Upper lobe of left lung (tissue), 6 donors: ENCODE results near the gene ERCC8. TPM values are rescaled to one million over a fixed set of nuclear protein-coding genes. Genes with fewer than 3 reads are reported as not detected.

Source experiments
- ATAC-seq, 2 donors: fragments of 200-7000 bp; cut with Tn5 transposase; one replicate each; pipeline ENCODE4 v1.9.1; 2022; ENCODE audit warnings: mild to moderate bottlenecking in 2 of 2, moderate library complexity in 2 of 2; ENCODE audit not compliant: low FRiP score in 2 of 2
- DNase-seq, 2 donors: peaks; one replicate each; pipeline ENCODE4 v3.0.0-alpha.2; 2019 to 2020
- H3K27ac ChIP-seq, 4 donors: fragments of 200-600 bp; sonication (generic); one replicate each; pipeline ENCODE4 v1.5.1; 2016 to 2019
- H3K27me3 ChIP-seq, 4 donors: fragments of 200-600 bp; sonication (generic); one replicate each; pipeline ENCODE4 v1.5.1; 2017 to 2019
- H3K36me3 ChIP-seq, 4 donors: fragments of 200-600 bp; sonication (generic); one replicate each; pipeline ENCODE4 v1.5.1; 2016 to 2019
- H3K4me1 ChIP-seq, 4 donors: fragments of 200-600 bp; sonication (generic); one replicate each; pipeline ENCODE4 v1.5.1; 2018 to 2019
- H3K4me3 ChIP-seq, 4 donors: fragments of 200-600 bp; sonication (generic); one replicate each; pipeline ENCODE4 v1.5.1; 2017 to 2019; ENCODE audit warnings: mild to moderate bottlenecking in 2 of 4, moderate library complexity in 1 of 4
- H3K9me3 ChIP-seq, 4 donors: fragments of 200-600 bp; sonication (generic); one replicate each; pipeline ENCODE4 v1.5.1; 2018 to 2019
- CTCF ChIP-seq, 6 experiments: fragments of 450-650 bp in 4 of 6; fragments of 200-600 bp in 2 of 6; sonication (generic) in 2 of 6; IDR thresholded peaks; one replicate each; pipeline ENCODE4 v1.5.1; 2016 to 2019; ENCODE audit warnings: antibody characterized with exemption in 6 of 6
- EP300 ChIP-seq, 4 donors: sonication (generic); formaldehyde crosslinking; IDR thresholded peaks; one replicate each; pipeline ENCODE4 v1.5.1; 2017; ENCODE audit warnings: antibody characterized with exemption in 4 of 4, control low read depth in 2 of 4
- POLR2A ChIP-seq, 4 donors: fragments of 450-650 bp; IDR thresholded peaks; one replicate each; pipeline ENCODE4 v1.5.1; 2016 to 2017; ENCODE audit warnings: antibody characterized with exemption in 4 of 4, mild to moderate bottlenecking in 2 of 4
- POLR2AphosphoS5 ChIP-seq, 2 donors: sonication (generic); formaldehyde crosslinking; IDR thresholded peaks; one replicate each; pipeline ENCODE4 v1.5.1; 2017; ENCODE audit warnings: antibody characterized with exemption in 2 of 2
- WGBS, 2 donors: methylation state at CpG; one replicate each; pipeline ENCODE4 v1.1.5; 2017 to 2018; 5-methylcytosine and 5-hydroxymethylcytosine counted together
- total RNA-seq, 6 donors: library from RNA; depleted of rRNA in 4 of 6; stranded (reverse); fragments of >200 nt in 4 of 6; gene quantifications; one replicate each; pipeline versions ENCODE4 v1.1.0 to v1.2.1, GENCODE V29; 2016 to 2021
- donor health status: DM: no; HTN: no; CAD: no; lungs with moderate emphysema.
- donor health status: DM: no; HTN: yes; CAD: no; lungs with severe emphysema.

ERCC8 gene
- total RNA-seq, 6 donors from 2014 or later, result 5.8 to 17.2 (median 11.2) TPM

GRCh38 chr5:60856066-60856465 is 88.8 kb downstream of the ERCC8 start:
- WGBS, 2 donors, result 86 to 96% methylated on average over 1 of the region's 1 CpG

DNA sequence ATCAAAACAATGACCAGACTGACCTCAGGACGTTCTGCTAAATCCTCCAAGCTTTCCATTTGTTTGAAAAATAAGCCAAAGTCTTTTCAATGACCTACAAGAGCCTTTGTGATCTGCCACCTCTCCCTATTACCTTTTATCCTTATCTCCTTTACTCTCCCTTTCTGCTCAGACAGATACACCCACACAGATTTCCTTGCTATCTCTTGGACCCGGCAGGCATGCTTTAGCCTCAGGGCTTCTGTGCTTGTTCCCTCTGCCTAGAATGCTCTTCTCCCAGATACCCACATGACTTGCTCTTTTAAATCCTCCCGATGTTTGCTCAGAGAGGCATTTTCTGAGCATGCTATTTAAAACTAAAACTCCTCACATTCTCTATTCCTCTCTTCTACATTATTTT is 91.9 kb downstream of the ERCC8 start:
- Histone ChIP-seq H3K27me3 (no peaks in the 10 kb centered on the region), H3K9me3 (no peaks in the 10 kb centered on the region), H3K27ac (no peak overlapping the region), H3K4me3 (no peak overlapping the region), H3K36me3 (no peaks in the 10 kb centered on the region), H3K4me1 (no peaks in the 10 kb centered on the region)
- 33 to 41% methylated on average over 3 of the region's 3 CpGs for WGBS, 2 donors
- DNase-seq (no peak), ATAC-seq (no peak)
- no peak for TF ChIP-seq EP300 (IDR thresholded peaks at IDR 0.05)
- TF ChIP-seq POLR2AphosphoS5 (IDR thresholded peaks at IDR 0.05), result no peak
- no peak for TF ChIP-seq CTCF (IDR thresholded peaks at IDR 0.05)
- no peak for TF ChIP-seq POLR2A (IDR thresholded peaks at IDR 0.05)

More at GRCh38 chr5:60856066-60856465, 88.8 kb downstream of the ERCC8 start:
- Histone ChIP-seq H3K4me3 (no peak overlapping the region), H3K36me3 (no peaks in the 10 kb centered on the region), H3K9me3 (peaks cover 0 to 4% (median 0%) of the 10 kb centered on the region in 4 donors), H3K4me1 (no peaks in the 10 kb centered on the region), H3K27ac (no peak overlapping the region), H3K27me3 (no peaks in the 10 kb centered on the region)
- ATAC-seq, result no peak
- no peak for DNase-seq
- no peak for TF ChIP-seq POLR2AphosphoS5 (IDR thresholded peaks at IDR 0.05)
- TF ChIP-seq EP300 (IDR thresholded peaks at IDR 0.05), result no peak
- no peak for TF ChIP-seq CTCF (IDR thresholded peaks at IDR 0.05)
- TF ChIP-seq POLR2A (IDR thresholded peaks at IDR 0.05), result no peak

GRCh38 chr5:60852317-60852716 is 92.6 kb downstream of the ERCC8 start:
- no peak for TF ChIP-seq EP300 (IDR thresholded peaks at IDR 0.05)
- no peak for TF ChIP-seq CTCF (IDR thresholded peaks at IDR 0.05)
- TF ChIP-seq POLR2AphosphoS5 (IDR thresholded peaks at IDR 0.05), result no peak
- TF ChIP-seq POLR2A (IDR thresholded peaks at IDR 0.05), result no peak
- H3K27me3 ChIP-seq, result no peaks in the 10 kb centered on the region
- no peak overlapping the region for H3K4me3 ChIP-seq
- H3K36me3 ChIP-seq, result no peaks in the 10 kb centered on the region
- no peaks in the 10 kb centered on the region for H3K4me1 ChIP-seq
- no peaks in the 10 kb centered on the region for H3K9me3 ChIP-seq
- whole genome bisulfite sequencing, 2 donors, result 54 to 85% methylated on average over 2 of the region's 2 CpGs
- ATAC-seq (no peak), DNase-seq (no peak)
- no peak overlapping the region for H3K27ac ChIP-seq

- DNase-seq (no peak), ATAC-seq (no peak)
- no peak overlapping the region for H3K27ac ChIP-seq
- no peaks in the 10 kb centered on the region for H3K9me3 ChIP-seq
- H3K4me3 ChIP-seq, result no peak overlapping the region
- no peak for TF ChIP-seq POLR2A (IDR thresholded peaks at IDR 0.05)
- no peak for TF ChIP-seq EP300 (IDR thresholded peaks at IDR 0.05)
- TF ChIP-seq CTCF (IDR thresholded peaks at IDR 0.05), result no peak
- no peak for TF ChIP-seq POLR2AphosphoS5 (IDR thresholded peaks at IDR 0.05)
- H3K27me3 ChIP-seq, result no peaks in the 10 kb centered on the region
- H3K36me3 ChIP-seq, result no peaks in the 10 kb centered on the region
- H3K4me1 ChIP-seq, result no peaks in the 10 kb centered on the region
Observed at GRCh38 chr5:60851626-60852025, 93.2 kb downstream of the ERCC8 start.

GRCh38 chr5:60846298-60846697 is 98.6 kb downstream of the ERCC8 start:
- TF ChIP-seq CTCF (IDR thresholded peaks at IDR 0.05) (no peak), POLR2AphosphoS5 (IDR thresholded peaks at IDR 0.05) (no peak), POLR2A (IDR thresholded peaks at IDR 0.05) (no peak), EP300 (IDR thresholded peaks at IDR 0.05) (no peak)
- WGBS, 2 donors, result 81 to 96% methylated on average over 1 of the region's 1 CpG
- Histone ChIP-seq H3K27ac (no peak overlapping the region), H3K27me3 (peaks cover 0 to 6% (median 2%) of the 10 kb centered on the region in 4 donors), H3K4me3 (no peak overlapping the region), H3K4me1 (peaks cover 7 to 22% (median 8%) of the 10 kb centered on the region in 4 donors), H3K36me3 (no peaks in the 10 kb centered on the region), H3K9me3 (no peaks in the 10 kb centered on the region)
- no peak for DNase-seq
- no peak for ATAC-seq
